ENCODE measurements around the gene PRR16.
A peak's percentile ranks its signal among the peaks of the same experiment; 100 is the strongest.
"Not testable (repeated sequence)": the region's sequence is repeated elsewhere in the genome, so short reads cannot be mapped to it uniquely, and the experiment has no call there.

Gene PRR16

DNA sequence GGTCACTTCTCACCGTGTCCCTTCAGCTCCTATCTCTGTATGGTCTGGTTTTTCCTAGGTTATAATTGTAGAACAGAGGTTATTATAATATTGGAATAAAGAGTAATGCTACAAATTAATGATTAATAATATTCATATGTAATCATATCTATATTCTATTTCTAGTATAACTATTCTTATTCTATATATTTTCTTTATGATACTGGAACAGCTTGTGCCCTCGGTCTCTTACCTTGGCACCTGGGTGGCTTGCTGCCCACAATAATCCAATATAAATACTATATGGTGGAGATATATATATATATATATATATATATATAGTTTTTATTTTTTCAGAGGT, 5.6 kb upstream of the PRR16 start:
- DNase-seq; intact Hi-C loops (cut with DNase I): not testable (repeated sequence)

DNA sequence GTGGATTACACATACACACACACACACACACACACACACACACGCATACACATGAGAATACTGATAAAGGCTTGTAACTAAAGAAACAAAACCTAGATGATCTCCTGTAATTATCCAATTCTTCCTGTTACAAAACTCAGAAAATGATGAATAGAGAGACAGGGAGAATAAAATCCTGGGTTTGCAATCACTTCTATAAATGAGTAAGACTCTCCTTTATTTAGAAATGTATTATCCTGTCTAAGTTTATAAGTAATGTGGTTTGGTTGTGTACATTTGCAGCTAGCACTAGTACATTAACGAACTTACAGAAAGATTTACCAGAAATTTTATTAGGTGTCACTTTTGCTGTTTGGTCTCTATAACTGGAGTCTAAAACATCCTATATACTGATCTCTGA, 2.8 kb upstream of the PRR16 start:
- intact Hi-C loops (cut with DNase I): no loop called here
- DNase-seq: no peak

DNA sequence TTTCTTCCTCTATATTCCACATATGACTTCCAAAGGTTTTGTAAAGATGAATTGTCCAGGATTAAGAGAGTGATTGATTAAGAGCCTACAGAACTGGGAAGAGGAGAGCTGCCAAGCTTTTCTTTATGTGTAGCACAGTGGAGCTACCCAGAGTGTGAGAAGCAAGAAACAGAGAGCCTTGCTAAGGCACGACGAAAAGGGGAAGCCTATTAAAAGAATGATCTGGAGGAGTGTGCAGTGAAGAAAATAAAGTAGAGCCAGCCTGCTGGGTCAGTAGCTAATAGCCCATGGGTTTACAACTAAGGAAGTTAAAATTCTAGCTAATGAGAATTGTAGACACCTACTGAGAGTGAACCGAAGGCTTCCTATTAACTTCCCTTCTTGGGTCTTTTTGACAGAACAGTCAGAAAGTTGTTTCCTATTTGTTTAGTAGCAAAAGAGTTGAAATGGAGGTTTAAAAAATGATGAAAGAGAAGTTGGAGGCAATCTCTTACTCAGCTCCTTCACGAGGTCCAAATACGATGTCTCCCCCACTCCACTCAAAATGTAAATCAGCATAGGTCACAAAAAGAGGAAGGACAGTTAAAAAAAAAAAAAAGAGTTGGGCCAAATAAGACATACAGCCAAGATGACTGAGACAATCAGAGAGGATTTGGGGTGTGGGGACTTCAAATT, 957 bp upstream of the PRR16 start:
- no peak for DNase-seq
- intact Hi-C loops (cut with DNase I): no loop called here

DNA sequence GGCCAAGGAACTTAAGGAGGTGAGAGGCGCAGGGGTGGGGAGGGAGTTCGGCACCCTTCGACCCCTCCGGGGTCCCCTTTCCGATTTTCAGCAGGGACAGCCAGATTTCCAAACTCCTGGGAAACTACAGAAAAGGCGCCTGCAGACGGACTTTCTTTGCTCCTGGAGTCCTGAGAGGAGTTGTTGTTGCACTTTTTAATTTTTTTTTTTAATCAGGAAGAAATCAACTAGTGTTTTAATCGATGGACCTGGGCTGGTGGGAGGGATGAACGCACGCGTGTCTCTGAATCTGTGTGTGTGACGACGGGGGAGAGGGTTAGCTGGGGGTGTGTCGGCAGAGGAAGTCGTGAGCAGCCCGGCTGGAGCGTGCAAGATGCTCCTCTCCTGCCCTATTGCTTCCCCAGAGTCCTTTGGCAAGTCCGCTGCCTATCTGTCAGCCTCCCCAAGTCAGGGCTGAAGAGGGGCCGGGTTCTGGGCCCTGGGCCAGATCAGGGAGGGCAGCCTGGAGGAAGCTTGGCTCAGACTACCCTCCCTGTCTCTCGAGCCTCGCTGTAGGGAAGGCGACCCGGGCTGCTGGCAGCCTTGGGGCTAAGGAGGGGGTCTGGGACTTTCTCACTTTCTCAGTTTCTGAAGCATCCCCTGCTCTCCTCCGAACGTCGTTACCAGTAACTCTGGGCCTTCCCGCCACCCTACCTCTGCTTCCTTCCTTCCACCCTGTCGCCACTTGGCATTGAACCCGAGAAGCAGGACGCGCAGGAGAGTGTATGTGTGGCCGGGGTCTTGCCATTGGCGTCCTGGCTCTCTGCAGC, 731 bp downstream of the PRR16 start:
- peak in 39 of 42 donors; percentile 10 to 63 (median 31) for DNase-seq
- intact Hi-C loops (cut with DNase I): no loop called here

DNA sequence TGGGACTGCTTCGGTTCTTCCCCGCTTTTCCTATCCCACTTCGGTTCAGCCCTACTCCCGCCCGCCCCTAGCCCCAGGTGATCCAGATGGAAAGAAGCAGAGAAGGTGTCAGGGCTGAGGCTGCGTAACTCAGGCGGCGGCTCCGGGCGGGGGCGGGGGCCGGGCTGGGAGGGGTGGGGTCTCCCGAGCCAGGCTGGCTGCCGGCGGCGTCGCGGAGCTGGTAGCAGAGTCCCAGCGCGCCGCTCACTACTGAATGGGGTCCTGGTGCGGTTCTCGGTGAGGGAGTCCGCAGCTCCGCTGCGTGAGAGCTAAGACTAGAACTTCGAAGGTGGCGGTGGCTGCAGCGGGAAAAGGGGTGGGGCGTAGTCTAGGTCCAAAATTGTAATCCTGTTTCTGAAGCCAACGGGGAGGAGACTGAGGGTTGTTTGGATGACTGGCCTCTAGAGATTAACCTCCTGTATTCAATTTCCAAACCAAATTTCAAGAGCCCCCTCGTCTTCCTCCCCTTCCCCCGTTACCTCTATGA, 1.4 kb downstream of the PRR16 start:
- peak in 40 of 42 donors; percentile 10 to 75 (median 46) for DNase-seq

DNA sequence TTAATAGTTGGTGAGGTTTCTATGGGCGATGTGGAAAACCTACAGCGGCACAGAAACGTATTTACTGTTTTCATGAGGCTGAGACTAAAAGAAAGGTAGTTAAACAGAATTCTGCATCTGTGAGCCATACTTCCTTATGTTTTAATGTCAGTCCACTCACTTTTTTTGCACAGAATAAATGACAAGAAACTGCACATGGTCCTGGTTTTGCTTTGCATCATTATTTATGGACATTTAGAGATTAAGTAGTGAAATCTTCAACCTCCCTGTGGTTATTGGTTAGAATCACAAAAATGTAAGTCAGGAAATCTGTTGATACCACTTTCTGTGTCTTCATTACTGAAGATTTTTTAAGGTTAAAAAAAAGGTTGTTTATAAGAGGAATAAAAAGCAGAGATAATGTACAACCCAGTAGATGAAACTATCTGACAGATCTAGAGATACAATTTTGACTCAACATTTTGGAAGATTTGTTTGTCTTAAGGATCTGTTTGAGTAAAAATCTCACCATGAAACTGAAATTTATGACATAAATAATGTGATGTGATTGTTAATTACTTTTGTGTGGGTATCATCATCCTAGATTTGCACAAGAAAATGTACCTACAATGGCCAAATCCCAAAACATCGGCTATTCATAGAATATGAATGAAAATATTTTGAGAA, 2.4 kb downstream of the PRR16 start:
- DNase-seq: no peak
- intact Hi-C loops (cut with DNase I): no loop called here

More for the DNA sequence above, 1.4 kb downstream of the PRR16 start:
- intact Hi-C loops (cut with DNase I): no loop called here

DNA sequence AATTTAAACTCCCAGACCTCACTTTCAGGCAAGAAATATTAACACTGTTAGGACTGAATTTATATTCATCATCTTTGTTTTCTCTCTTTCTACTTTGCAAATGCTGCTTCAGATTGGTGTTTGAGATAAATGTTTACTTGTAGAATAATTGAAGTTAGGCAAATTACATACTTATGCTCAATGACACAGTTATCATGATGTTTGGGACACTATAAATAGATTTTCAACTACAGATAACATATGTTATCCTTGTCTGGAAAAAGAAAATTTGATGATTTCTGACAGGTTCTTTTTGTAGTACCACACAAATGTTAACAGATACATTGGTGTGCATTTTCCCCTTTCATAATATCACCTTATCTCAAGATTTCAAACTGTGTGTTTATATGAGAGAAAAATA, 7.9 kb downstream of the PRR16 start:
- no peak for DNase-seq
- intact Hi-C loops (cut with DNase I): no loop called here

DNA sequence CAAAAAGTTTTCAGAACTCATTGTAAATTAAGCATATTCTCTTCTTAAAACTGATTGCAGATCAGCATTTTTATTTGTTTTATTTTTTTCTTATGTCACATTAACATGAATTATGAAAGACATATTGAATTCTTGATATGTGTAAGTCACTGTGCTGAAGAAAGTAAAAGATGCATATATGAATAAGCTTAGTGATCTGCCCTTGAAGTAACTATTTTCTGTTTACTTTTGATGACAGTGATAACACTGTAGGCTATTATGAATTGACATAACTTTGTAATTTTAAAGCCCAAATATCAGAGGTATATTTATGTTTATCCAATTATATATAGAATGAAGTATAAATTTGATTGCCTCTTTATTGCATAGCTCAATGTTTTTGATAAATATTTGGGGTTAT, 8.8 kb downstream of the PRR16 start:
- DNase-seq: no peak
- intact Hi-C loops (cut with DNase I): no loop called here

DNA sequence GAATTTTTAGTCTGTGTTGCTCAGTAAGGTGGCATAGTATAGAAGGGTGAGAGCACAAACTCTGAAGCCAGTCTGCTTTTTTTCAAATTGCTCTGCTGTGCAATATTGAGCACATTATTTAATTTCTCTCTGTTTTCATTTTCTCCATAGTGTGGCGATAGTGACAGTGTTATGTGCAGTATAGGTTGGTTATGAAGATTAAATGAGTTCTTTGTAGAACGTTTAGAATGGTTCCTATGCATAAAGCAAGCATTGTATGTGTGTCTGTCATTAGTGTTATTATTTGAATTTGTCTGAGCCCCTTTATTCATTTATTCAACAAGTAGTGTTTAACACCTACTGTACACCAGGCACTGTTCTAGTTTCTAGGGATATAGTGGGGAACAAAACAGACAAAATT, 9.2 kb downstream of the PRR16 start:
- intact Hi-C loops (cut with DNase I): no loop called here
- no peak for DNase-seq

DNA sequence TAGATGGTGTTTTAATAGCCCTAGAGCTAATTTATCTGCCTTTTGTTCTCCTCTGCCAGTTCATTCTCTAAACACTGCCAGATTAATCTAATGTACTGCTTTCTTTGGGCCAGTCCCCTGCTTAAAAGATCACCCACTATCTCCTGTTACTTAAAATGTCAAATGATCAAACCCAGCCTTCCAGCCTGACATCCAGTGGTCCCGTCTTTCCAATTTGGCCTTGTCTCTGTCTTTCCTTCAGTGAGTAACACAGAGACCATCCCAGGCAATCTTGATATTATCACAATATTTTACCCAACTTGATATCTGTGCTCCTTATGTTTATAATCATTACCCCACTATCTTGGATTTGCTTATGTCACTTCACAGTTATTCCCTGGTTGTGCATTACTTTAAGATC, 12.0 kb downstream of the PRR16 start:
- intact Hi-C loops (cut with DNase I): no loop called here
- no peak for DNase-seq

DNA sequence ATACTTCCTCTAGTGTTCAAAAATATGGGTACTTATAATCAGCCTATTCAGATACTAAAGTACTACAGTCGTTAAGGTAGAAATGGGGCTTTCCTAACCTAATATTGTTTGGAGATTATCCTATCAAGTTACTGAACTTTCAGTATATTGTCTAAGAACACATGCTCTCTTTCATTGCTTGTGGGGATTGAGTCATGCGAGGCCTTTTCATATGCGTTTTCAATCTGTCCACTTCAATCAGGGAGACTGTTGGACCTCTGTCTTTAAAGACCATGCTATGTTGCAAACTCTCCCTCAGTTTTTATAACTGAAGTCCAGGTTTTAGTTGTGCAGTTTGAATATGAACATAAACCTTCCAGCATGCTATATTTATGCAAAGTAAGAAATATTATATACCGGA, 15.0 kb downstream of the PRR16 start:
- DNase-seq: no peak
- intact Hi-C loops (cut with DNase I): no loop called here

DNA sequence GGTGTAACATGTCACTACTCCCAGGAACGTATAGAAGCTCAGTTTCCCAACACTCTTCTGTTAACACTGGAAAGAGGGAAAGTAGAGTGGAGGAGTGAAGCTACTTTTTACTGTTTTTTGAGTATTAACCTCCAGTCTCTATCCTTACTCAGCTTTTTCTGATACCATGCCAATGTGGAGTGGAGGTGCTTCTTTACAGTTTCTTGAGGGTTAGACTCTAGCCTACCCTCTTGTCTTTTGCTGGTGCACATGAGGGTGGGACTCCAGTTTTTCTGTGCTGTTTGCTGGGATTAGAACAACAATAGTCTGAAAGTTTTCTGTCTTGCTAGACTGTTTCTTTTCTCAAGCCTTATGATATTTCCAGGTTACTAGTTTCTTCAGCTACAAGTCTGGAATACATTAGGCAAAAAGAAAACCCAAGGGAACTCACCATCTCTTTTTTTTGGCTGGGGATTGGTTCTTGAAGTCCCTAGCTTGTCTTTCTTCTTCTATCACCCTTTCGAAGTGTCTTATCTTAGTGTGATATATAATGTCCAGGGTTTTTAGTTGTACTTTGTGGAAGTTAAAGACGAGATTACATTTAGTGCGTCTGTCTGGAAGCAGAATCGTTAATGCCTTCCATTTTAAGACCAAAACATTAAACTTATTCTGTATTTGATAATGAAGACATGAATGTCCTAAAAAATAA, 35.9 kb downstream of the PRR16 start:
- no peak for DNase-seq
- intact Hi-C loops (cut with DNase I): no loop called here

DNA sequence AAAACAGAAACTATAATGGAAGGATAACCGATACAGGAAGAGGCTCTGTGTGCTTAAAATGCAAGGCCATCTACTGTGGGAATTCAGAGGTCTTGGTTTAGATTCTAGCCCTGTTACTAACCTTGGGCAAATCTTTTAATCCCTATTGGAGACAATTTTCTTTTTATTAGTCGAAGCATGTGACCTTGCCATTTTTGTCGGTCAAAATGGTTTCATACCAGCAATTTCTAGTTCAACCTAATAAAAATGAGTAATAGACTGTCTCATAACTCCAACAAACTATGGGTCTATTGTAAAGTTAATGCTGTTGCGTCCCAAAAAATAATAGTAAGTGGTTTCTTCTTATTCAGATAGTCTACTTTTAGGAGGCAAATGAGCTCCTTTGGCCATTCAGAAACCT, 38.4 kb downstream of the PRR16 start:
- intact Hi-C loops (cut with DNase I): no loop called here
- DNase-seq: no peak

DNA sequence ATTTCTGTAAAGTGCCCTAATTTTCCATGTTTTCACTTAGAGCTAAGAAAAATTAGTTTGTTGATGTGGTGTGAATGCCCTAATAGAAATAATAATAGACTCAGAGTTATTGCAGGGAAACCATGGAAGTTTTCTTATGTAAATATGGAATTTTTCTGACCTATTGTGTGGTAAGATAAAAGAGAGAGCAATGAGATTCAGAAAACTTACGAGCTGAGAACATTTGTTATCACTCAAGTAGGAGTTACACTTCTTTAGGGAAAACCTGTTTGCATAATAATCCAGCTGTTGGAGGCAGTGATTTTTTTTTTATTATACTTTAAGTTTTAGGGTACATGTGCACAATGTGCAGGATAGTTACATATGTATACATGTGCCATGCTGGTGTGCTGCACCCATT, 39.2 kb downstream of the PRR16 start:
- intact Hi-C loops (cut with DNase I): no loop called here
- DNase-seq: no peak

DNA sequence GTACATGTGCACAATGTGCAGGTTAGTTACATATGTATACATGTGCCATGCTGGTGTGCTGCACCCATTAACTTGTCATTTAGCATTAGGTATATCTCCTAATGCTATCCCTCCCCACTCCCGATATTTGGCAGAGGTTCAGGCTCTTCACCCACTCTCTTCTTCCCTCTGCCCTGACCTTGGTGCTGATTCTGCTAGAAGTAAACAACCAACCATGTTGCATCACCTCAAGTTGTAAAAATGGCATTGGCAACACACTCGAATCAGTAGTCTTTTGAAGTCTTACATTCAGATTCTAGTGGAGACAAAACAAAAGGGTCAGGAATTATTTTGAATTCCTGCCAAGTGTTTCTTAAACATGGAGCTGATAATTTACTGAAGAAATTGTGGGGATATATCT, 40.0 kb downstream of the PRR16 start:
- intact Hi-C loops (cut with DNase I): no loop called here
- no peak for DNase-seq

DNA sequence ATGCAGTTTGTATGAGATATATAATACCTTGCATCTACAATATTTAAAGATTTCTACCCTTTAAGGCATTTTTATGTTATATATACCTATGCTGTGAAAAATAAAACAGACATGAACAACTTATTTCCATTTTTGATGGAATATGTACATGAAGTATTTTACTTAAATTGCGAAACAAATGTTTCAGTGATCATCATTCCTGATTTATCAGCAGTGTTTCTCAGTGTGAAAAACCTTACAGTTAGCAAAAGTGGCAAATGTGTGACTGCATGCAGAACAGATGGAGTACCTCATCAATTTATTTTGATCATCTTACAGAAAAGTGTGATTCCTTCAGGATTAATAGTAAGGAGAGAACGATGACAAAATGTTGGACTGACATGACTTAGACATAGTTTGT, 43.1 kb downstream of the PRR16 start:
- no peak for DNase-seq
- intact Hi-C loops (cut with DNase I): no loop called here

DNA sequence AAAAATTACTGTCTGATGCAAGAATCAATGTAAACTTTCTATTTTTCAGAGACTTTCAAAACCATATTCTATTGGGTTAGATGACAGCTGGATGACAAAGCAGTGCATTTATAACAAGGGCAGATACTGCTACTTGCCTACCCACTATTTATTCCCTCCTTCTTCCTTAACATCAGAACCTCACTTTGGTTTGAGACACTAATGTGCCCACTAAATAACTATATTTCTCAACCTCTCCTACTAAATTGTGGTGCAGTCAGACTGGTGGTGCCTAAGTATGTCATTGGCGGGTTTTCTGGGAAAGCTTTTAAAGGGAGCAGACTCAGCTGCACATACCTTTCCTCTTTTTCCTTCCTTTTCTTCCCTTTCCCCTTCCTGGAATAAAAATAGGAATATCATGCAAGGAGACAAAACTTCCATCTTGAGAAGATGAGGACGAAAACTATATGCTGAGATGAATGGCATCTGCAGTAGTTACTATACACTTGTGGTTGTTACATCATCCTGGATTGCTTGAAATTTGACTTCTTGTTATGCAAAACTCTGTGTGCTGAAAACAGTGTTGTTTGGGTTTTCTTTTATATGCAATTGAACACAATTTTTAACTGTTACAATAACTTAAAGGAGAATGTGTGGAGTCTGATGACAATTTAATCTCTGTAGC, 43.8 kb downstream of the PRR16 start:
- intact Hi-C loops (cut with DNase I): no loop called here
- no peak for DNase-seq

DNA sequence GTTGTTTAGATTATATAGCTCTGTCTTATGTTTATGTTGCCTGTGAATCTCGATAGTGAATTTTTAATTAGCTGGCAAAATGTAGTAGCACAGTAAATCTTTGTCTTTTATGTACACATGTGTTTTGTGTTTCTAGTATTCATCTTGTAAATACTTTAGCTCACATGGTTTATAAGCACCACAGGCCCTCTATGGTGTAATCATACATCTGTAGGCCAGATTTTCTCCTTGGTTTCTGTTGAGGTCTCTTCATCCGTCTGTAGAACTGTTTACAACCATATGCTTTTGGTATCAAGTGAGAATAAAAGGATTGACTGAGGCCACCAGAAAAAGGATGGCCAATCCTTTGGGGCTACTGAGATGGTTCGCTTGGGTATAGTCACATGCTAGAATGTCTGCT, 45.0 kb downstream of the PRR16 start:
- intact Hi-C loops (cut with DNase I): no loop called here
- no peak for DNase-seq

DNA sequence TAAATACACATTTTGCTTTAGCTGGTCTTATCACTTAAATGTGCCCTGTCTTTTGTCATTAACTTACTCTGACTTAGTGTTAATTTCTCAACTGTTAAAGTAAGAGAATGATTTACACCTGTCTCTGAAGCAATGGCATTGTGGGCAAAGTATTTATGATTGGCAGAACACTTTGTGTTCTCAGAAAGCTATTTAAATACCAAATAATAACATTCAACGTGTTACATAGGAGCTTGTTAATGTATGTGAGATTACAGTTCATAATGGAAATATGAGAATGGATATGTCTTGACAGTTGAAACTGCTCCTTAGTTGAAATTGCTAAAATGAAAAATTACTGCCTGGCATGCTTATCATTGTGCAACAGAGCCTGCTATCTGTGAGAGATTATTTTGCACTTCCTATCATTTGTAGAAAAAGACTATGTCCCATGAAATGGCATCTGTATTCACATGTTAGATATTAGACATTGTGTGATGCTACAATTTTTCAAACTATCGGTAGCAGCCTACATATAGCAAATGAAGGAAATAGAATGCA, 46.1 kb downstream of the PRR16 start:
- no peak for DNase-seq
- intact Hi-C loops (cut with DNase I): no loop called here
